Activated CD4-positive, alpha-beta T cell treated with anti-CD3 and anti-CD28 coated beads, Interleukin-2, Interleukin-4, amounts not matched to agents 100 ng/mL and 50 ng/mL, durations not matched to agents 16 hours and 8 hours (primary cell): Measurements from ENCODE around the gene ADARB1.

ENCODE experiments used
- DNase-seq: peaks from one replicate; pipeline ENCODE4 v3.0.0-alpha.2; 2020; ENCODE audit warnings: low spot score

ADARB1 gene

GRCh38 chr21:45227735-45228134 is 153.4 kb downstream of the ADARB1 start:
- no peak for DNase-seq

GRCh38 chr21:45228171-45228641 is 153.8 kb downstream of the ADARB1 start:
- peak; percentile 76 for DNase-seq

- DNase-seq: no peak
Measured at GRCh38 chr21:45228656-45229240, 154.4 kb downstream of the ADARB1 start.

- DNase-seq: no peak
Measured at GRCh38 chr21:45231705-45232104, 157.3 kb downstream of the ADARB1 start.

GRCh38 chr21:45234127-45234526 is 159.7 kb downstream of the ADARB1 start:
- DNase-seq: no peak

GRCh38 chr21:45234965-45235364 is 160.6 kb downstream of the ADARB1 start:
- no peak for DNase-seq

- DNase-seq: no peak
Measured at GRCh38 chr21:45235488-45235887, 161.1 kb downstream of the ADARB1 start.

- no peak for DNase-seq
Measured at GRCh38 chr21:45236481-45236880, 162.1 kb downstream of the ADARB1 start.

- no peak for DNase-seq
Measured at GRCh38 chr21:45237401-45237800, 163.0 kb downstream of the ADARB1 start.

GRCh38 chr21:45241357-45241756 is 167.0 kb downstream of the ADARB1 start:
- no peak for DNase-seq

GRCh38 chr21:45243603-45244002 is 169.2 kb downstream of the ADARB1 start:
- DNase-seq: no peak

- no peak for DNase-seq
Measured at GRCh38 chr21:45244799-45245340, 170.5 kb downstream of the ADARB1 start.

- no peak for DNase-seq
Measured at GRCh38 chr21:45246386-45247320, 172.3 kb downstream of the ADARB1 start.

GRCh38 chr21:45248301-45248892 is 174.0 kb downstream of the ADARB1 start:
- DNase-seq: no peak

GRCh38 chr21:45248893-45249381 is 174.6 kb downstream of the ADARB1 start:
- no peak for DNase-seq

- DNase-seq: no peak
Measured at GRCh38 chr21:45249626-45250025, 175.2 kb downstream of the ADARB1 start.

GRCh38 chr21:45250272-45250671 is 175.9 kb downstream of the ADARB1 start:
- DNase-seq: no peak

- DNase-seq: no peak
Measured at GRCh38 chr21:45250914-45251634, 176.7 kb downstream of the ADARB1 start.

GRCh38 chr21:45251635-45252447 is 177.5 kb downstream of the ADARB1 start:
- no peak for DNase-seq

- DNase-seq: no peak
Measured at GRCh38 chr21:45252448-45252925, 178.1 kb downstream of the ADARB1 start.

GRCh38 chr21:45253180-45253579 is 178.8 kb downstream of the ADARB1 start:
- DNase-seq: no peak
